SK-N-MC (cell line): Measurements from ENCODE around the gene GIPC2.

Experiments used
- EZH2 ChIP-seq: fragments of 200-600 bp; sonication (generic); IDR thresholded peaks from one replicate; pipeline ENCODE4 v1.6.1; 2017; ENCODE audit warnings: antibody characterized with exemption
- FOXP2 ChIP-seq: optimal IDR thresholded peaks from 2 replicates; pipeline ENCODE3; 2011; ENCODE audit warnings: mild to moderate bottlenecking, moderate library complexity; ENCODE audit not compliant: insufficient read depth; ENCODE audit errors: extremely low read length, control extremely low read depth
- POLR2AphosphoS5 ChIP-seq: IDR thresholded peaks from 2 replicates; pipeline ENCODE4 v1.6.1; 2012; ENCODE audit warnings: mild to moderate bottlenecking, low read depth, low read length, borderline replicate concordance

GRCh38 chr1:78102916-78103315 is 57.1 kb downstream of the GIPC2 start:
- TF ChIP-seq POLR2AphosphoS5 = no peak
- no peak for TF ChIP-seq EZH2
- TF ChIP-seq FOXP2 = no peak
